HepG2 (cell line): ENCODE measurements around the gene DMKN. TPM values are rescaled to one million over a fixed set of nuclear protein-coding genes. Genes with fewer than 3 reads are reported as not detected.

ENCODE experiments used
- ATAC-seq: fragments of 200-7000 bp; cut with Tn5 transposase; 3 replicates; pipeline ENCODE4 v1.9.1; 2020; ENCODE audit warnings: mild to moderate bottlenecking, moderate library complexity
- BruUV-seq: library from RNA; stranded (reverse); fragments of 400-500 nt; replicated peaks from 2 replicates; lab custom pipeline; 2021; lab: Mats Ljungman, UMichigan
- CTCF ChIA-PET: fragments of 300-600 bp; formaldehyde crosslinking; extraction: SDS; loops from one replicate; lab custom pipeline; 2021; ENCODE audit warnings: low total read pairs, inconsistent platforms, low intra/inter-chr PET ratio; lab: Yijun Ruan, JAX
- POLR2A ChIA-PET: fragments of 350-600 bp; sonication (Branson Sonifier 250); formaldehyde crosslinking; loops from one replicate; lab custom pipeline; 2020; ENCODE audit warnings: antibody characterized with exemption, inconsistent platforms; lab: Yijun Ruan, JAX
- DNase-seq: peaks from one replicate; pipeline ENCODE4 v3.0.0-alpha.2; 2015; ENCODE audit warnings: low spot score
- FAIRE-seq: peaks from 3 replicates; lab custom pipeline; 2011; peaks lifted over from hg19 to GRCh38; lab: Jason Lieb, UNC
- H2AFZ ChIP-seq: one replicate; pipeline ENCODE4 v1.6.1; 2011; ENCODE audit warnings: low read length, inconsistent platforms
- H3K27ac ChIP-seq: fragments of 300-600 bp; 3 replicates; pipeline ENCODE4 v1.8.0; 2011; ENCODE audit warnings: mixed run types, mild to moderate bottlenecking, mixed read lengths, low read length, inconsistent platforms; ENCODE audit not compliant: insufficient read depth; ENCODE audit errors: extremely low read length
- H3K27me3 ChIP-seq, 2 experiments: fragments of 200-600 bp in 1 of 2; 2 replicates in 1 of 2; 3 replicates in 1 of 2; pipeline versions ENCODE4 v1.6.0 to v1.8.0; 2011; ENCODE audit warnings: low read length in 2 of 2, mild to moderate bottlenecking in 2 of 2, moderate library complexity in 2 of 2, inconsistent platforms in 1 of 2; ENCODE audit not compliant: insufficient read depth in 2 of 2, control insufficient read depth in 1 of 2
- H3K36me3 ChIP-seq, 2 experiments: fragments of 200-600 bp in 1 of 2; replicated peaks in 1 of 2; 2 replicates in 1 of 2; 3 replicates in 1 of 2; pipeline versions ENCODE4 v1.5.1 to v1.8.0; 2011; ENCODE audit warnings: low read length in 2 of 2, inconsistent platforms in 1 of 2; ENCODE audit not compliant: insufficient read depth in 2 of 2, control insufficient read depth in 1 of 2
- H3K4me1 ChIP-seq: 2 replicates; pipeline ENCODE4 v1.5.1; 2012; ENCODE audit warnings: low read length, inconsistent platforms; ENCODE audit not compliant: insufficient read depth
- H3K4me2 ChIP-seq: 2 replicates; pipeline ENCODE4 v1.6.0; 2011; ENCODE audit warnings: low read depth, low read length, inconsistent platforms
- H3K4me3 ChIP-seq, 3 experiments: fragments of 200-600 bp in 1 of 3; sonication (generic), shearing (Covaris generic) in 1 of 3; replicated peaks in 1 of 3; 2 replicates each; pipeline ENCODE4 v1.5.1; 2011 to 2016; ENCODE audit warnings: low read length in 3 of 3, inconsistent platforms in 2 of 3, low read depth in 2 of 3, mild to moderate bottlenecking in 2 of 3, control low read depth in 1 of 3, mixed read lengths in 1 of 3; ENCODE audit not compliant: insufficient read depth in 1 of 3
- H3K79me2 ChIP-seq: one replicate; pipeline ENCODE4 v1.6.1; 2011; ENCODE audit warnings: low read length, inconsistent platforms; ENCODE audit not compliant: insufficient read depth
- H3K9ac ChIP-seq: 2 replicates; pipeline ENCODE4 v1.6.0; 2011; ENCODE audit warnings: mild to moderate bottlenecking, low read depth, low read length, inconsistent platforms; ENCODE audit not compliant: insufficient read depth
- H3K9me3 ChIP-seq: 2 replicates; pipeline ENCODE4 v1.5.1; 2012; ENCODE audit warnings: mild to moderate bottlenecking, low read length
- H4K20me1 ChIP-seq: 2 replicates; pipeline ENCODE4 v1.6.0; 2011; ENCODE audit warnings: inconsistent platforms, mild to moderate bottlenecking, low read length, moderate library complexity; ENCODE audit not compliant: insufficient read depth
- CBX5 ChIP-seq: sonication (generic); formaldehyde crosslinking; IDR thresholded peaks from 2 replicates; pipeline ENCODE4 v1.4.0; 2020; ENCODE audit warnings: missing genetic modification reagents, borderline replicate concordance
- GATAD1 ChIP-seq: IDR thresholded peaks from 2 replicates; pipeline ENCODE4 v1.6.1; 2016; ENCODE audit warnings: missing genetic modification reagents, missing compliant biosample characterization
- GATAD2A ChIP-seq: IDR thresholded peaks from 2 replicates; pipeline ENCODE4 v1.6.1; 2016
- HNRNPK ChIP-seq: fragments of 200-400 bp; formaldehyde crosslinking; IDR thresholded peaks from 2 replicates; pipeline ENCODE4 v1.6.1; 2018; ENCODE audit warnings: low read length, low read depth, moderate library complexity, mild to moderate bottlenecking; ENCODE audit not compliant: poor library complexity, severe bottlenecking
- MYC ChIP-seq: sonication (generic); formaldehyde crosslinking; IDR thresholded peaks from 2 replicates; pipeline ENCODE4 v1.9.0; 2021; ENCODE audit warnings: missing genetic modification reagents, borderline replicate concordance
- NFYB ChIP-seq: sonication (generic); formaldehyde crosslinking; IDR thresholded peaks from 2 replicates; pipeline ENCODE4 v1.4.0; 2020; ENCODE audit warnings: missing genetic modification reagents
- SAP130 ChIP-seq: IDR thresholded peaks from 2 replicates; pipeline ENCODE4 v1.6.1; 2016; ENCODE audit warnings: low read depth
- SP5 ChIP-seq: IDR thresholded peaks from 2 replicates; pipeline ENCODE4 v1.6.1; 2016; ENCODE audit warnings: low read depth, borderline replicate concordance
- STAG1 ChIP-seq: sonication (generic); formaldehyde crosslinking; IDR thresholded peaks from 2 replicates; pipeline ENCODE4 v1.4.0; 2020; ENCODE audit warnings: missing genetic modification reagents
- TFDP1 ChIP-seq: IDR thresholded peaks from 2 replicates; pipeline ENCODE4 v1.6.1; 2016; ENCODE audit warnings: missing compliant biosample characterization, missing genetic modification reagents, borderline replicate concordance
- THAP11 ChIP-seq: IDR thresholded peaks from 2 replicates; pipeline ENCODE4 v1.6.1; 2016; ENCODE audit warnings: missing biosample characterization, missing genetic modification reagents
- ZNF263 ChIP-seq: sonication (generic); formaldehyde crosslinking; IDR thresholded peaks from 2 replicates; pipeline ENCODE4 v1.4.0; 2020; ENCODE audit warnings: missing genetic modification reagents
- ZNF589 ChIP-seq: sonication (generic); formaldehyde crosslinking; conservative IDR thresholded peaks from 2 replicates; pipeline ENCODE4 v1.8.0; 2022; ENCODE audit warnings: mild to moderate bottlenecking, moderate library complexity, missing genetic modification reagents
- ZNF646 ChIP-seq: sonication (generic); formaldehyde crosslinking; IDR thresholded peaks from 2 replicates; pipeline ENCODE4 v1.9.0; 2021; ENCODE audit warnings: mild to moderate bottlenecking, missing genetic modification reagents
- WGBS: methylation state at CpG from one replicate; pipeline ENCODE4 v1.1.6; 2017; ENCODE audit warnings: low lambda C conversion rate; 5-methylcytosine and 5-hydroxymethylcytosine counted together
- in situ Hi-C: cut with HindIII; loops from 2 replicates; pipeline ENCODE4 v1.10.0; 2017; ENCODE audit warnings: low pct_unique_long_range_greater_than_20kb; ENCODE audit not compliant: extremely low pct_ligation_motif_present
- intact Hi-C: fragments of 100-400 bp; cut with micrococcal nuclease; formaldehyde crosslinking; loops from one replicate; pipeline ENCODE4 v1.10.0; 2022; ENCODE audit not compliant: unreplicated experiment
- polyA plus RNA-seq, 8 experiments: library from polyadenylated mRNA; depleted of rRNA in 3 of 8; stranded (reverse) in 7 of 8; unstranded in 1 of 8; fragments of >200 nt; fragmentation: Illumina TruSeq in 4 of 8; extraction: Trizol in 4 of 8; gene quantifications; 2 replicates each; pipeline versions ENCODE4 v1.2.1 to v1.2.3, GENCODE V29; 2011 to 2016; ENCODE audit warnings: low read depth in 4 of 8, missing spikeins in 1 of 8, mixed read lengths in 1 of 8; ENCODE audit not compliant: insufficient read depth in 1 of 8
- total RNA-seq, 5 experiments: library from RNA; depleted of rRNA; stranded (reverse); fragments of >200 nt; fragmentation: Illumina TruSeq; extraction: Trizol; gene quantifications; 2 replicates each; pipeline ENCODE4 v1.2.3, GENCODE V29; 2016; ENCODE audit warnings: low read depth in 1 of 5
- TF ChIP-seq, protein P1 (sequence below): sonication (generic); formaldehyde crosslinking; IDR thresholded peaks from 2 replicates; pipeline ENCODE4 v1.8.1; 2023; ENCODE audit warnings: mild to moderate bottlenecking, moderate library complexity, missing genetic modification reagents

Gene DMKN
- total and polyA plus RNA-seq, 2 of the 13 experiments (the other 11 are each of a cell fraction or from before 2014, with no cell fraction given): 50.8 to 57.1 TPM

- 30% methylated on average over 7 of the region's 30 CpGs for WGBS
- intact Hi-C loops (loop anchor here (5.0 to 10.0 kb wide), 3 partner anchors 37 to 89 kb away; partner anchors contain the start of genes COX6B1, ETV2 and HAUS5), in situ Hi-C loops (loop anchor here (5.0 kb wide), 1 partner anchor 37 kb away; no protein-coding TSS in a partner anchor)
- ATAC-seq (peak; percentile 62), DNase-seq (peak; percentile 56), FAIRE-seq (peak; percentile 87)
- BruUV-seq: no TSS peak
- Histone ChIP-seq H3K9me3 (no peaks in the 10 kb centered on the region), H3K27ac (no peak overlapping the region), H3K9ac (no peak overlapping the region), H3K4me1 (peaks cover 37% of the 10 kb centered on the region), H2AFZ (no peak overlapping the region), H3K4me2 (no peak overlapping the region), H3K36me3 (no peaks in the 10 kb centered on the region), H3K79me2 (no peaks in the 10 kb centered on the region), H3K4me3 (no peak overlapping the region), H4K20me1 (no peaks in the 10 kb centered on the region), H3K27me3 (peaks cover 1 to 37% of the 10 kb centered on the region in 2 experiments; a peak in 3 of 5 replicates)
- ChIA-PET POLR2A (no interaction called here), CTCF (interaction anchor here (0.9 to 2.1 kb wide), 5 partner anchors 37 to 161 kb away, joined by 3 to 10 read pairs (median 5); partner anchors contain the start of gene KMT2B)
- peak; percentile 92 for TF ChIP-seq STAG1 (CRISPR knock-in tag)
- peak; percentile 52; the same call in 1 of the 2 replicates for TF ChIP-seq THAP11 (CRISPR knock-in tag)
- TF ChIP-seq SAP130 (CRISPR knock-in tag): 0 out of 2 replicates have a peak, but pooled peaks have one; percentile 42
- no peak for TF ChIP-seq HNRNPK
- no peak for TF ChIP-seq ZNF646 (CRISPR knock-in tag)
- TF ChIP-seq MYC (CRISPR knock-in tag): 0 out of 2 replicates have a peak, but pooled peaks have one; percentile 20
- 0 out of 2 replicates have a peak, but pooled peaks have one; percentile 33 for TF ChIP-seq GATAD1 (CRISPR knock-in tag)
- TF ChIP-seq ZNF263 (CRISPR knock-in tag): peak; percentile 52; the same call in 1 of the 2 replicates
- no peak for TF ChIP-seq SP5 (CRISPR knock-in tag)
- 0 out of 2 replicates have a peak, but pooled peaks have one; percentile 38 for TF ChIP-seq CBX5
- TF ChIP-seq GATAD2A: 0 out of 2 replicates have a peak, but pooled peaks have one; percentile 26
- TF ChIP-seq TFDP1 (CRISPR knock-in tag): peak; percentile 35; the same call in 1 of the 2 replicates
- peak; percentile 34; the same call in 1 of the 2 replicates for TF ChIP-seq ZNF589 (CRISPR knock-in tag)
- TF ChIP-seq NFYB (CRISPR knock-in tag): no peak
- TF ChIP-seq, protein P1, sequence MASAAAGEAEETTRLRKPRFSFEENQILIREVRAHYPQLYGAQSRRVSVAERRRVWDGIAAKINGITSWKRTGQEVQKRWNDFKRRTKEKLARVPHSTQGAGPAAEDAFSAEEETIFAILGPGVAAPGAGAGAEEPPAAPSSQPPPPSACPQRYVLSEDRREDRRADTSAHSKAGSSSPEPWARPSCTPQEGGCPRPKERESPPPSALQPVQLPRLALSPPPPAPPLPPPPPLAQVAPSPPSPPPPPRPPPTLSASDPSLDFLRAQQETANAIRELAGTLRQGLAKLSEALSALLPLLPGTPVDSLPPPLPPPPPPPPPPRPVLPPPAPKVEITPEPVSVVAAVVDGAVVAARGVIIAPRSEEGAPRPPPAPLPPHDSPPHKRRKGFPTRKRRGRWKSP (CRISPR knock-in tag): no peak
Observed at GRCh38 chr19:35555301-35556005, 42.0 kb upstream of the DMKN start.
